ENCODE measurements around the gene CALCOCO2. TPM values are rescaled to one million over a fixed set of nuclear protein-coding genes. Genes with fewer than 3 reads are reported as not detected.

CALCOCO2 gene
- total RNA-seq, 1 experiment from 2014 or later = 113 TPM

GRCh38 chr17:48850792-48851323 is 20.0 kb downstream of the CALCOCO2 start:
- no peaks in the 10 kb centered on the region for H3K27me3 Mint-ChIP-seq (ENCODE audit: insufficient read depth, unreplicated experiment)
- no peak overlapping the region for H3K27ac Mint-ChIP-seq (ENCODE audit: low read depth, unreplicated experiment)
- H3K4me3 Mint-ChIP-seq (ENCODE audit: unreplicated experiment) = no peak overlapping the region
- intact Hi-C loops (cut with micrococcal nuclease) = no loop called here
- no TSS peak for BruUV-seq (replicated peaks)
- no peaks in the 10 kb centered on the region for H3K4me1 Mint-ChIP-seq (ENCODE audit: insufficient read depth, unreplicated experiment)
- peaks cover 80% of the 10 kb centered on the region for H3K36me3 Mint-ChIP-seq (ENCODE audit: insufficient read depth, unreplicated experiment)
- POLR2A ChIA-PET = no interaction called here
- CTCF ChIA-PET = interaction anchor here (0.7 to 4.3 kb wide), 5 partner anchors 27 to 414 kb away, joined by 3 to 19 read pairs (median 3); no protein-coding TSS in a partner anchor
- H3K9me3 Mint-ChIP-seq (ENCODE audit: unreplicated experiment) = no peaks in the 10 kb centered on the region
- no peak for TF ChIP-seq CTCF (IDR thresholded peaks at IDR 0.05; ENCODE audit: unreplicated experiment)
- no peak for DNase-seq (ENCODE audit: unreplicated experiment)

GRCh38 chr17:48854774-48855476 is 24.1 kb downstream of the CALCOCO2 start:
- Mint-ChIP-seq H3K9me3 (ENCODE audit: unreplicated experiment) (no peaks in the 10 kb centered on the region), H3K27me3 (ENCODE audit: insufficient read depth, unreplicated experiment) (no peaks in the 10 kb centered on the region), H3K4me3 (ENCODE audit: unreplicated experiment) (no peak overlapping the region), H3K36me3 (ENCODE audit: insufficient read depth, unreplicated experiment) (peaks cover 84% of the 10 kb centered on the region), H3K4me1 (ENCODE audit: insufficient read depth, unreplicated experiment) (no peaks in the 10 kb centered on the region), H3K27ac (ENCODE audit: low read depth, unreplicated experiment) (no peak overlapping the region)
- POLR2A ChIA-PET = interaction anchor here (1.2 kb wide), 1 partner anchor 24 kb away, joined by 4 read pairs; no protein-coding TSS in a partner anchor
- intact Hi-C loops (cut with micrococcal nuclease) = no loop called here
- TF ChIP-seq CTCF (IDR thresholded peaks at IDR 0.05; ENCODE audit: unreplicated experiment) = no peak
- CTCF ChIA-PET = interaction anchor here (0.5 to 1.1 kb wide), 2 partner anchors 29 to 36 kb away, joined by 3 read pairs; no protein-coding TSS in a partner anchor
- DNase-seq (ENCODE audit: unreplicated experiment) = no peak
- BruUV-seq (replicated peaks) = no TSS peak

- Mint-ChIP-seq H3K4me1 (ENCODE audit: insufficient read depth, unreplicated experiment) (no peaks in the 10 kb centered on the region), H3K27ac (ENCODE audit: low read depth, unreplicated experiment) (no peak overlapping the region), H3K36me3 (ENCODE audit: insufficient read depth, unreplicated experiment) (peaks cover 84% of the 10 kb centered on the region), H3K4me3 (ENCODE audit: unreplicated experiment) (no peak overlapping the region), H3K27me3 (ENCODE audit: insufficient read depth, unreplicated experiment) (no peaks in the 10 kb centered on the region), H3K9me3 (ENCODE audit: unreplicated experiment) (no peaks in the 10 kb centered on the region)
- TF ChIP-seq CTCF (IDR thresholded peaks at IDR 0.05; ENCODE audit: unreplicated experiment) = no peak
- DNase-seq (ENCODE audit: unreplicated experiment) = no peak
- CTCF ChIA-PET = no interaction called here
- POLR2A ChIA-PET = interaction anchor here (0.6 to 1.2 kb wide), 2 partner anchors 12 to 23 kb away, joined by 4 read pairs; no protein-coding TSS in a partner anchor
- BruUV-seq (replicated peaks) = no TSS peak
- intact Hi-C loops (cut with micrococcal nuclease) = no loop called here
These were observed 25.4 kb downstream of the CALCOCO2 start for GRCh38 chr17:48856122-48856821.

- Mint-ChIP-seq H3K4me3 (ENCODE audit: unreplicated experiment) (no peak overlapping the region), H3K27ac (ENCODE audit: low read depth, unreplicated experiment) (no peak overlapping the region), H3K9me3 (ENCODE audit: unreplicated experiment) (no peaks in the 10 kb centered on the region), H3K36me3 (ENCODE audit: insufficient read depth, unreplicated experiment) (peaks cover 75% of the 10 kb centered on the region), H3K27me3 (ENCODE audit: insufficient read depth, unreplicated experiment) (no peaks in the 10 kb centered on the region), H3K4me1 (ENCODE audit: insufficient read depth, unreplicated experiment) (no peaks in the 10 kb centered on the region)
- ChIA-PET POLR2A (interaction anchor here (1.5 kb wide), 1 partner anchor 10 kb away, joined by 5 read pairs; no protein-coding TSS in a partner anchor), CTCF (interaction anchor here (0.6 to 1.8 kb wide), 4 partner anchors 17 to 289 kb away, joined by 3 to 5 read pairs (median 3); no protein-coding TSS in a partner anchor)
- intact Hi-C loops (cut with micrococcal nuclease) = no loop called here
- no TSS peak for BruUV-seq (replicated peaks)
- no peak for DNase-seq (ENCODE audit: unreplicated experiment)
- no peak for TF ChIP-seq CTCF (IDR thresholded peaks at IDR 0.05; ENCODE audit: unreplicated experiment)
These were observed 29.2 kb downstream of the CALCOCO2 start for GRCh38 chr17:48860034-48860433.
